ENCODE data around the gene CCR5AS.

Gene CCR5AS

DNA sequence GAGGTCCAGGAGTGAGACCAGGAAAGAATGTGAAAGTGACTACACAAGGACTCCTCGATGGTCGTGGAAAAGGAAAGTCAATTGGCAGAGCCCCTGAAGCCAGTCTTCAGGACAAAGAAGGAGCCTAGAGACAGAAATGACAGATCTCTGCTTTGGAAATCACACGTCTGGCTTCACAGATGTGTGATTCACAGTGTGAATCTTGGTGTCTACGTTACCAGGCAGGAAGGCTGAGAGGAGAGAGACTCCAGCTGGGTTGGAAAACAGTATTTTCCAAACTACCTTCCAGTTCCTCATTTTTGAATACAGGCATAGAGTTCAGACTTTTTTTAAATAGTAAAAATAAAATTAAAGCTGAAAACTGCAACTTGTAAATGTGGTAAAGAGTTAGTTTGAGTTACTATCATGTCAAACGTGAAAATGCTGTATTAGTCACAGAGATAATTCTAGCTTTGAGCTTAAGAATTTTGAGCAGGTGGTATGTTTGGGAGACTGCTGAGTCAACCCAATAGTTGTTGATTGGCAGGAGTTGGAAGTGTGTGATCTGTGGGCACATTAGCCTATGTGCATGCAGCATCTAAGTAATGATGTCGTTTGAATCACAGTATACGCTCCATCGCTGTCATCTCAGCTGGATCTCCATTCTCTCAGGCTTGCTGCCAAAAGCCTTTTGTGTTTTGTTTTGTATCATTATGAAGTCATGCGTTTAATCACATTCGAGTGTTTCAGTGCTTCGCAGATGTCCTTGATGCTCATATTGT lies 47.0 kb downstream of the CCR5AS start:
- no peak for DNase-seq (ENCODE audit: low spot score in 2 of 2)
- Histone ChIP-seq H3K4me1 (no peaks in the 10 kb centered on the region), H3K4me3 (no peak overlapping the region), H3K9me3 (no peaks in the 10 kb centered on the region), H3K36me3 (no peaks in the 10 kb centered on the region), H3K27me3 (no peaks in the 10 kb centered on the region), H3K27ac (no peak overlapping the region)
- intact Hi-C loops (cut with DNase I; ENCODE audit: low total_unique reads), result no loop called here
- TF ChIP-seq POLR2AphosphoS5 (IDR thresholded peaks at IDR 0.05) (no peak), CTCF (IDR thresholded peaks at IDR 0.05) (no peak), POLR2A (IDR thresholded peaks at IDR 0.05) (no peak)

GRCh38 chr3:46358466-46358865 lies 48.4 kb downstream of the CCR5AS start:
- Histone ChIP-seq H3K4me1 (no peaks in the 10 kb centered on the region), H3K36me3 (no peaks in the 10 kb centered on the region), H3K27ac (no peak overlapping the region), H3K27me3 (no peaks in the 10 kb centered on the region), H3K9me3 (no peaks in the 10 kb centered on the region), H3K4me3 (no peak overlapping the region)
- intact Hi-C loops (cut with DNase I; ENCODE audit: low total_unique reads), result no loop called here
- DNase-seq (ENCODE audit: low spot score in 2 of 2), result no peak
- TF ChIP-seq POLR2A (IDR thresholded peaks at IDR 0.05) (no peak), CTCF (IDR thresholded peaks at IDR 0.05) (no peak), POLR2AphosphoS5 (IDR thresholded peaks at IDR 0.05) (no peak)

- intact Hi-C loops (cut with DNase I; ENCODE audit: low total_unique reads), result no loop called here
- no peak overlapping the region for H3K27ac ChIP-seq
- no peak for DNase-seq (ENCODE audit: low spot score in 2 of 2)
- H3K36me3 ChIP-seq, result no peaks in the 10 kb centered on the region
- H3K4me3 ChIP-seq, result no peak overlapping the region
- H3K27me3 ChIP-seq, result no peaks in the 10 kb centered on the region
- no peaks in the 10 kb centered on the region for H3K9me3 ChIP-seq
- H3K4me1 ChIP-seq, result no peaks in the 10 kb centered on the region
- TF ChIP-seq POLR2AphosphoS5 (IDR thresholded peaks at IDR 0.05), result no peak
- TF ChIP-seq CTCF (IDR thresholded peaks at IDR 0.05), result no peak
- TF ChIP-seq POLR2A (IDR thresholded peaks at IDR 0.05), result no peak
These were observed 50.0 kb downstream of the CCR5AS start for GRCh38 chr3:46356909-46357308.

DNA sequence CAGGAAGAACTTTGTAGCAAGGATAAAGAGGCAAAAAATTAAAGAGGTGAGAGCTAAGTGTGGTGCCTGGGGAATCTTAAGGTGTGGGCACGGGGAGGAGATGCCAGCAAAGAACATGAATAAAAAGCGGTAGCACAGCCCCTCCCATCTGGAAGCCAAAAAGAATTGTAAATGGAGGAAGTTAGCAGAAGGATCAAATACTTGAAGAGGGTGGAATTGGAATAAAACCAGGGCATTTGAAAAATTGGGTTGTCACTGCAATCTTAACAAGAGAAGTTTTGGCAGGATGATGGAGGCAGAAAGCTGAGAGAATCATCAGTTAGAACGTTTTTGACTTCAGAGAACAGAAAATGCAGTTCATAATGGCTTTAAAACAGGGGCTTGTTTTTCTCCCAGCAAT lies 50.6 kb downstream of the CCR5AS start:
- H3K27me3 ChIP-seq, result no peaks in the 10 kb centered on the region
- no peak overlapping the region for H3K4me3 ChIP-seq
- H3K36me3 ChIP-seq, result no peaks in the 10 kb centered on the region
- H3K4me1 ChIP-seq, result no peaks in the 10 kb centered on the region
- no peak for DNase-seq (ENCODE audit: low spot score in 2 of 2)
- H3K9me3 ChIP-seq, result no peaks in the 10 kb centered on the region
- intact Hi-C loops (cut with DNase I; ENCODE audit: low total_unique reads), result no loop called here
- no peak overlapping the region for H3K27ac ChIP-seq
- TF ChIP-seq POLR2A (IDR thresholded peaks at IDR 0.05) (no peak), CTCF (IDR thresholded peaks at IDR 0.05) (no peak), POLR2AphosphoS5 (IDR thresholded peaks at IDR 0.05) (no peak)

- intact Hi-C loops (cut with DNase I; ENCODE audit: low total_unique reads), result no loop called here
- TF ChIP-seq CTCF (IDR thresholded peaks at IDR 0.05) (no peak), POLR2AphosphoS5 (IDR thresholded peaks at IDR 0.05) (no peak), POLR2A (IDR thresholded peaks at IDR 0.05) (no peak)
- Histone ChIP-seq H3K4me3 (no peak overlapping the region), H3K9me3 (no peaks in the 10 kb centered on the region), H3K4me1 (no peaks in the 10 kb centered on the region), H3K27me3 (no peaks in the 10 kb centered on the region), H3K27ac (no peak overlapping the region), H3K36me3 (no peaks in the 10 kb centered on the region)
- DNase-seq (ENCODE audit: low spot score in 2 of 2), result no peak
These were observed 51.9 kb downstream of the CCR5AS start for GRCh38 chr3:46354984-46355383.
